ENCODE measurements around the gene CLSTN3. TPM values are rescaled to one million over a fixed set of nuclear protein-coding genes. Genes with fewer than 3 reads are reported as not detected.

CLSTN3 gene
- total and polyA plus RNA-seq, 2 donors (not counting 1 experiment from before 2014, with no cell fraction given) = 31.7 to 36.5 TPM

DNA sequence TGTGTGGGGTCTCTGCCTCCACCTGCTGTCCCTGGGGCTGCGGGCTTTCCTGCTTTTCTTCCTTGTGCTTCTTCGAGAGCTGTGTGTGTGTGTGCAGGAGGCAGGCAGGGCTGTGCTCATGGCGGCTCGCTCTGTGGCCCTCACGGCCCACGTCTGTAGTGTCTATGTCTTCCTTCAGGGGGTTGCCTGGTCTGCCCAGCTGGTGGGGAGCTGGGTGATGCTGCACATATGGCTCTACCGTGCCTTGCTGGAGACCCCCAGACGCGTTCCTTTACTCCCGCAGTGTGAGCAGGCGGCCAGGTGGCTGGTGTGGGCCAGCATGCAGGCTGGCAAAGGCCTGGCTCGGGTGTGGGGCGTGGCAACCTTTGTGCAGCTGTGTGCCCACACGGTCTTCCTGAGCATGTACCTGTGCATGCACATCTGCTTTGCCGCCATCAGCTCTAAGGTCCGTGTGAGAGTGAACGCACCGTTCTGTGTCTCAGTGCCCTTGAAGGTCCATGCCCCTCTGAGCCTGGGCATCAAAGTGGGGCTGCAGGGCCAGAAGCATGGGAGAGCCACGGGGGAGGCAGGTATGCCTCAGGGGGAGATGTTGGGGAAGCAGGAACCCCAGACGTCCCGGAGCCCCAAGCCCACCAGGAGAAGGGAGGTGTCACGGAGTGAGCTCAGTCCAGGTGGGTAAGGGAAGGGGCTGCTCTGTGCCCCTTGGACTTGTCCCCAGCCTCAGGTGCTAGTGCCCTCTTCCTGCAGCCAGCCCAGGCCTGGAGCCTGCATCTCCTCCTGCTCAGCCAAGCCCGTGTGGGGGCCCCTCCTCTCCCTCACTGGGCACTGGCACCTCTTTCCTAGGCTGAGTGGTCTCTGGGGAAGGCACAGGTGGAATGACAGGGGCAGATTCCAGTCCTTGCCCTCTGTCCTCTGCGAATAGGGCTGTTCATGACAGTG is 26.4 kb downstream of the CLSTN3 start:
- CTCF ChIA-PET = no interaction called here

DNA sequence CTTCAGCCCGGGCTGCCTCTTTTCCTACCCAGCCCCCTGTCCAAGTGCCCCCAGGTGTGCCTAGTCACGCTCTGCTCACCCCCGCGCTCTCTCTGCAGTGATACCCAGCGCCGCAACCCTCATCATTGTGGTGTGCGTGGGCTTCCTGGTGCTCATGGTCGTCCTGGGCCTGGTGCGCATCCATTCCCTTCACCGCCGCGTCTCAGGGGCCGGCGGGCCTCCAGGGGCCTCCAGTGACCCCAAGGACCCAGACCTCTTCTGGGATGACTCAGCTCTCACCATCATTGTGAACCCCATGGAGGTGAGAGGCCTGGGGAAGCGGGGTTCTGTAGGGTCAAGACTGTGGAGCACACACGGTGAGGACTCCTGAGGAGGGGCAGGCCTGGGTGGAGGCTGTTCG is 27.2 kb downstream of the CLSTN3 start:
- Histone ChIP-seq H3K9me3 (ENCODE audit: control extremely low read depth in 1 of 3, control insufficient read depth in 2 of 3, insufficient read depth in 1 of 3, low read length in 2 of 3) (no peaks in the 10 kb centered on the region), H3K36me3 (replicated peaks in 1 of 2; ENCODE audit: control extremely low read depth in 1 of 2, control insufficient read depth in 1 of 2, extremely low read depth in 1 of 2, insufficient read depth in 2 of 2, low read length in 1 of 2) (peaks cover 0 to 6% of the 10 kb centered on the region in 2 experiments), H4K20me1 (ENCODE audit: control insufficient read depth, insufficient read depth, low read length, poor library complexity, severe bottlenecking) (no peaks in the 10 kb centered on the region), H3K27me3 (replicated peaks in 1 of 4; ENCODE audit: control extremely low read depth in 1 of 4, control insufficient read depth in 3 of 4, insufficient read depth in 4 of 4, low read length in 3 of 4) (peaks cover 0 to 2% (median 0%) of the 10 kb centered on the region in 4 experiments), H3K4me1 (ENCODE audit: control insufficient read depth in 2 of 2, insufficient read depth in 2 of 2, low read length in 2 of 2) (no peaks in the 10 kb centered on the region), H2AFZ (ENCODE audit: insufficient read depth, low read depth, low read length, poor library complexity, severe bottlenecking) (no peak overlapping the region), H3K4me3 (ENCODE audit: control extremely low read depth in 1 of 5, extremely low read depth in 1 of 5, insufficient read depth in 1 of 5, low read depth in 2 of 5, low read length in 4 of 5) (no peak overlapping the region), H3K27ac (ENCODE audit: low read length in 2 of 2) (no peak overlapping the region), H3K9ac (ENCODE audit: low read length) (no peak overlapping the region), H3K79me2 (ENCODE audit: control insufficient read depth, insufficient read depth, low read length) (no peaks in the 10 kb centered on the region), H3K4me2 (replicated peaks; ENCODE audit: low read depth, low read length, poor library complexity, severe bottlenecking) (no peak overlapping the region)
- intact Hi-C loops (cut with micrococcal nuclease) = no loop called here
- DNase-seq = no peak
- TF ChIP-seq, protein P1, sequence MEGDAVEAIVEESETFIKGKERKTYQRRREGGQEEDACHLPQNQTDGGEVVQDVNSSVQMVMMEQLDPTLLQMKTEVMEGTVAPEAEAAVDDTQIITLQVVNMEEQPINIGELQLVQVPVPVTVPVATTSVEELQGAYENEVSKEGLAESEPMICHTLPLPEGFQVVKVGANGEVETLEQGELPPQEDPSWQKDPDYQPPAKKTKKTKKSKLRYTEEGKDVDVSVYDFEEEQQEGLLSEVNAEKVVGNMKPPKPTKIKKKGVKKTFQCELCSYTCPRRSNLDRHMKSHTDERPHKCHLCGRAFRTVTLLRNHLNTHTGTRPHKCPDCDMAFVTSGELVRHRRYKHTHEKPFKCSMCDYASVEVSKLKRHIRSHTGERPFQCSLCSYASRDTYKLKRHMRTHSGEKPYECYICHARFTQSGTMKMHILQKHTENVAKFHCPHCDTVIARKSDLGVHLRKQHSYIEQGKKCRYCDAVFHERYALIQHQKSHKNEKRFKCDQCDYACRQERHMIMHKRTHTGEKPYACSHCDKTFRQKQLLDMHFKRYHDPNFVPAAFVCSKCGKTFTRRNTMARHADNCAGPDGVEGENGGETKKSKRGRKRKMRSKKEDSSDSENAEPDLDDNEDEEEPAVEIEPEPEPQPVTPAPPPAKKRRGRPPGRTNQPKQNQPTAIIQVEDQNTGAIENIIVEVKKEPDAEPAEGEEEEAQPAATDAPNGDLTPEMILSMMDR (IDR thresholded peaks at IDR 0.05) = no peak
- TF ChIP-seq EZH2 (IDR thresholded peaks at IDR 0.05; ENCODE audit: borderline replicate concordance, insufficient read depth, low read depth, low read length, poor library complexity, severe bottlenecking) = no peak
- 86% methylated on average over 11 of the region's 17 CpGs for WGBS (ENCODE audit: insufficient coverage)
- Mint-ChIP-seq H3K4me3 (no peak overlapping the region), H3K4me1 (no peaks in the 10 kb centered on the region), H3K9me3 (ENCODE audit: insufficient read depth) (no peaks in the 10 kb centered on the region), H3K27me3 (peaks cover 9% of the 10 kb centered on the region), H3K27ac (no peak overlapping the region)
- no peak for ATAC-seq (ENCODE audit: low read depth)
- ChIA-PET POLR2A (no interaction called here), CTCF (no interaction called here)

More for the DNA sequence above, 26.4 kb downstream of the CLSTN3 start:
- Histone ChIP-seq H3K4me1 (ENCODE audit: control insufficient read depth in 2 of 2, insufficient read depth in 2 of 2, low read length in 2 of 2) (no peaks in the 10 kb centered on the region), H3K4me3 (ENCODE audit: control extremely low read depth in 1 of 5, extremely low read depth in 1 of 5, insufficient read depth in 1 of 5, low read depth in 2 of 5, low read length in 4 of 5) (no peak overlapping the region), H3K9me3 (ENCODE audit: control extremely low read depth in 1 of 3, control insufficient read depth in 2 of 3, insufficient read depth in 1 of 3, low read length in 2 of 3) (no peaks in the 10 kb centered on the region), H3K36me3 (replicated peaks in 1 of 2; ENCODE audit: control extremely low read depth in 1 of 2, control insufficient read depth in 1 of 2, extremely low read depth in 1 of 2, insufficient read depth in 2 of 2, low read length in 1 of 2) (peaks cover 0 to 6% of the 10 kb centered on the region in 2 experiments), H3K4me2 (replicated peaks; ENCODE audit: low read depth, low read length, poor library complexity, severe bottlenecking) (no peak overlapping the region), H3K27me3 (replicated peaks in 1 of 4; ENCODE audit: control extremely low read depth in 1 of 4, control insufficient read depth in 3 of 4, insufficient read depth in 4 of 4, low read length in 3 of 4) (no peaks in the 10 kb centered on the region), H3K9ac (ENCODE audit: low read length) (no peak overlapping the region), H3K79me2 (ENCODE audit: control insufficient read depth, insufficient read depth, low read length) (no peaks in the 10 kb centered on the region), H3K27ac (ENCODE audit: low read length in 2 of 2) (no peak overlapping the region), H4K20me1 (ENCODE audit: control insufficient read depth, insufficient read depth, low read length, poor library complexity, severe bottlenecking) (no peaks in the 10 kb centered on the region), H2AFZ (ENCODE audit: insufficient read depth, low read depth, low read length, poor library complexity, severe bottlenecking) (no peak overlapping the region)
- H3K27ac Mint-ChIP-seq = no peak overlapping the region
- TF ChIP-seq, protein P1 (IDR thresholded peaks at IDR 0.05) = no peak
- no peak for TF ChIP-seq EZH2 (IDR thresholded peaks at IDR 0.05; ENCODE audit: borderline replicate concordance, insufficient read depth, low read depth, low read length, poor library complexity, severe bottlenecking)
- DNase-seq (no peak), ATAC-seq (ENCODE audit: low read depth) (no peak)
- POLR2A ChIA-PET = no interaction called here
- H3K27me3 Mint-ChIP-seq = peaks cover 2% of the 10 kb centered on the region
- WGBS (ENCODE audit: insufficient coverage) = 97% methylated on average over 21 of the region's 24 CpGs
- no peaks in the 10 kb centered on the region for H3K9me3 Mint-ChIP-seq (ENCODE audit: insufficient read depth)
- intact Hi-C loops (cut with micrococcal nuclease) = no loop called here
- H3K4me1 Mint-ChIP-seq = no peaks in the 10 kb centered on the region
- H3K4me3 Mint-ChIP-seq = no peak overlapping the region
